GM21526 (cell line): Measurements from ENCODE around the gene SMAD3.
"Not testable (repeated sequence)": the region's sequence is repeated elsewhere in the genome, so short reads cannot be mapped to it uniquely, and the experiment has no call there.

ENCODE experiments used
- ATAC-seq: cut with Tn5 transposase; IDR thresholded peaks from one replicate; pipeline ENCODE4 v1.9.1; 2021; ENCODE audit warnings: moderate library complexity; ENCODE audit not compliant: unreplicated experiment, low FRiP score

Gene SMAD3

DNA sequence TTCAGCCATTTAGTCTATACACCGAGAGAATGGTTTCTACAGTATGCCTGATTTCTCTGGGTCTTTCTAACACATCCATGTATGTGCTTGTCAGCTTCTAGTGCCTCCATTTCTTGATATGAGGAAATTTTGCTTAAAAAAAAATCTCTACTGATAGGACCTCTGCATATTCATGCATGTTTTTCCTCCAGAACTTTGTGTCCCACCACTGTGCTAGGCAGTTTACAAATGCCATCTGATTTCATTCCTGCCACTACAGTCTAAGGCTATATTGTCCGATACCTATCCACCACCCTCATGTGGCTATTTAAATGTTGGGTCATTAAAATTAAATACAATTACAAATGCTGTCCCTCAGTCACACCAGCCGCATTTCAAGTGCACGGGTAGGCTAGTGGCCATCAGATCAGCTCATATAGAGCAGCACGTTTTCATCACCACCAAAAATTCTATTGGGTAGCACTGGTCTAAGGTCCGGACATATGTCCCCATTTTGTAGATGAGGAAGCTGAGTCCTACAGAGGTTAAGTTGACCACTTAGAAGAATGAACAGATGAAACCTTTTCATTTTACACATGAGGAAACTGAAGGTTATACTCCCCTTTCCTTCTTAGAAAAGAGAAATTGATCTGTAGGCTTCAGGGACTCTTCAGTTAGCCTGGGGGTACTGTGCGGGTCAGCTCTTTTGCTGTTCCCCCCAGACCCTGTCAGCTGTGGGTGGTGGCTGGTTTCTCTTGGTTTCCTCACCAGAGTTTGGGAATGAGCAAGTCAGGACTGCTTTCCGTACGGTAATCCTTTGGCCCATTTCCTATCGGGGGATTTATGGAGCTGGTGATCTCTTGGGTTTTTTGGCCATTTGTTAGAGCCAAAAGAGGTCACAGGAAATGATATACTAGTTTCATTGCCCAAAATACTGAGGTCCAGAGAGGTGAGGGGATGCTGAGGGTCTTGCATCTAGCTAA is 56.5 kb downstream of the SMAD3 start:
- ATAC-seq: no peak

DNA sequence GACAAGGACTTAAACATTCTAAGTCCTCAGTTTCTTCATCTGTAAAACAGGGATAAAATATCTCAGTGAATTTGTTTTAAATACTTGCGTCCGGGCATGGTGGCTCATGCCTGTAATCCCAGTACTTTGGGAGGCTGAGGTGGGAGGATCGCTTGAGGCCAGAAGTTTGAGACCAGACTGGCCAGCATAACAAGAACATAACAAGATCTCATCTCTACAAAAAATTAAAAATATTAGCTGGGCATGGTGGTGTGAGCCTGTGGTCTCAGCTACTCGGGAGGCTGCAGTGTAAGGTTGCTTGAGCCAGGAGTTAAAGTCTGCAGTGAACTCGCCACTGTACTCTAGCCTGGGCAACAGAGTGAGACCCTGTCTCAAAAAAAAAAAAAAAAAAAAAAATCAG is 57.4 kb downstream of the SMAD3 start:
- not testable (repeated sequence) for ATAC-seq

DNA sequence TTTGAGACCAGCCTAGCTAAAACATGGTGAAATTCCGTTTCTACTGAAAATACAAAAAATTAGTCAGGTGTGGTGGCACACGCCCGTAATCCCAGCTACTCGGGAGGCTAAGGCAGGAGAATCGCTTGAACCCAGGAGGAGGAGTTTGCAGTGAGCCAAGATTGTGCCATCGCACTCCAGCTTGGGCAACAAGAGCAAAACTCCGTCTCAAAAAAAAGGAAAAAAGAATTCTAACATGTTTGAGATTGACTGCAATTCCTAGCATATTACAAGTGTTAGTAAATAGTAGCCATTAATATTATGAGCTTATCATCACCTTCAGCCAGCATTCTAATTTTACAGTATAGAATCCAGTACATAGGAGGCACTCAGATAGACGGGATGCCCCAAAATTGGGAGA is 57.9 kb downstream of the SMAD3 start:
- not testable (repeated sequence) for ATAC-seq

DNA sequence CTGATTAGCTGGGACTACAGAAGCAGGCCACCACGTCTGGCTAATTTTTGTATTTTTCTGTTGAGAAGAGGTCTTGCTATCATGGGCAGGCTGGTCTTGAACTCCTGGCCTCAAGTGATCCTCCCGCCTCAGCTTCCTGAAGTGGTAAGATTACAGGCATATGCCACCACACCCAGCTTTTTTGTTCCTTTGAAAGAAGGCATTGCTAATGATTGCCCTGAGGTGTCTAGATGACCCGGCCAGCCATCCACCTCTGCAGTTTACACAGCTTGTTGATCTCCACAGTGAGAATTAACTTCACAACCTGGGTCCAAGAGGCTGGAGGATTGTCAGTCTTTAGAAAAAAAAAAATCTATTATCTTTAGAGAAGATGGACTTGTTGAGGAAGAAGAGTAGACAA is 58.7 kb downstream of the SMAD3 start:
- no peak for ATAC-seq

DNA sequence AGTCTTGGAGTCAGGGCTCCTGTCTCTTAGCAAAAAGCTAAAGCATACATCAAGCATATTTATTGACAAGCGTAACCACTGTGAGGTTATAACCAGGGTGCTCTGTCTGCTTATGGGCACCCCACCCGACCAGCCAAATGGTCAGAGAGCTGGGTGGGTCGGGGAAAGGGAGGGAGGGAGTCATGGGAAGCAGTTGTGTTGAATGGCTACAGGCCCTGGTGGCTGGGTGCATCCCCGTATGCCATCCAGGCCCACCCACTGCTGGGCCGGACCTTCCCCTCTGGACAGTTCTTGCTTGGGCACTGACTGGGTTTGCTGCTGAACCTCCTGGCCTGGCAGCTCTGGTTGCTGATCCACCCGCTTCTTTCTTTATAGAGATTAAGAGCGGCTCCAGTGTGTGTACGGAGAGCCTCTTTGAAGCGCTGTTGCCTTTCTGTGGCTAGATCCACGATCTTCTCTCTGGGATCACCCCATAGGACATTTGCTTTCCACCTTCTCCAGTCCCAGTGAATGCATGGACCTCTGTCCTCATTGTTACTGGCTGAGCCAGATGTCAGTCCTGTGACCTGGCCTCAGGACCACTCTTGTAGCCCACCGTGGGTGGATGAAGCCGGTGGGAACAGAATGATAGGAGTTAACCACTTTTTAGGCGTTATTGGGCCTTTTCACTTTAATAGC is 59.6 kb downstream of the SMAD3 start:
- no peak for ATAC-seq

DNA sequence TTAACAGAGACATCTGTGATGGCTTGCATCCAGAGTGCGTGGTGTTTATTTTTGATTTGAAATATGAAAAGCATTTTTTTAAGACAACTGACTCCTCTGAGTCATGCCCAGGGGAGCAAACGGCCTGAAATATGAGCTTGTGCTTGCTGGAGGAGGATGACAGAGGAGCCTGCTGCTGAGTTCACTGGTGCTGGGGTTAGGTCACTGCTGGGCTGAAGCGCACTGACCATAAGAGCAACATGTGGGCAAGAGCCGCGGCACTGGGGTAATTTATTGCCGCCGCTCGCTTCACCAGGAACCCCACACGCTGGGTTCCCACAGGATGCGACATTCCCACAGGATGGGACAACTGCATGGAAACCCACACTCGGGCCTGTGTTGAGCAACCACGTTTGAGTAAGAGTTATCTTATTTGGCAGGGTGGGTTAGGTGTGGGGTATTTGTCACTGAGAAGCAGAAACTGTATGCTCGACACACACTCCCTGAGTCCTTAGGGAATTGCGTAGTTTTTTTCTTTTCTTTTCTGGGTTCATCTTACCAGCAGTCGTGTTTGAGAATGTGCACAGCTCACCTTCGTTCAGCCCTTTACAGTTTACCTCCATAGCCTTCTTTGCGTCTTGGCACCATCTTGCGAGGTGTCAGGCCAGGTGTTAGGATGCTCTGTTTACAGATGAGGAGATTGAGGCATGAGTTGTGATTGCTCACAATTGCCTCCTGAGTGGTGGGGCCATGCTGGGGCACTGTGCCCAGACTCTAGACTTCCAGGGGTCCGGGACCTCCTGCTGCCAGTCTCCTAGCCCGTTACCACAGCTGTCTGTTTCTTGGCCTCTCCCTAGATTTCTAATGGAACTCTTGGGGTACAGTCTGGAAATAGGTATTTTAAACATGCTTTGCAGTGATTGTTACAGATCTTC is 60.4 kb downstream of the SMAD3 start:
- ATAC-seq: no peak

DNA sequence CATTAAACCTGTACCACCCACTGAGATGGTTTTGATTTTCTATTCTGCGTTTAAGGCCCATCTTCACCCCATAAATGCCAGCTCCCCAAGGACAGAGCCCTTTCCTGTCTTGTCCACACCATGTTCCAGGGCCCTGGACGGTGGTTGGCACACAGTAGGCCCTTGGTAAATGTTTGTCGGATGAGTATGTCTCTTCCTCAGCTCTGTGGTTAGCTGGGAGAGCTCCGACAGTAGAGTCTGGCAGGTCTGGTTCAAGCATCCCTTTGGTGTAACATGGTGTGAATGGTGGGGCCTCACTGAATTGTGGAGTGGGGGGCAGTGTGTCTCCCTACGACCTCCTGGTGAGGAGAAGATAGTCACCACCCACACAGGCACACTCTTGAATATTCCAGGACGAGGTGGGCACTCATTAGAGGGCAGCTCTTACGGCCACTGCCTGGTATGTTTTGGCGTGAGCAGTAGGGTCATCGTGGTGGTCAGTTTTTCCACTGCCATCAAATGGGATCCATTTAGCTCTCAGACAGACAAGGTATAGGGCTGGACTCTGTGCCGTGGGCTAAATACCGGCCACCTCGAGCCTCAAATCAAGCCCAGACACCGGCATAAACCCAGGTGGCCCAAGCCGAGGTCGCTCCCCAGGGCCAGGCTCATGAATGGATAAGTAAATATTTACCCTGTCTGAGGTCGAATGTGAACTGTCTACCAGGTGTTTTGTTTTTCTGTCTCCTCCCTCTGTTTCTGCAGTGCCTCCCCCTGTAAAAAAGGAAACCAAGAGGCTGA is 61.3 kb downstream of the SMAD3 start:
- ATAC-seq: no peak

DNA sequence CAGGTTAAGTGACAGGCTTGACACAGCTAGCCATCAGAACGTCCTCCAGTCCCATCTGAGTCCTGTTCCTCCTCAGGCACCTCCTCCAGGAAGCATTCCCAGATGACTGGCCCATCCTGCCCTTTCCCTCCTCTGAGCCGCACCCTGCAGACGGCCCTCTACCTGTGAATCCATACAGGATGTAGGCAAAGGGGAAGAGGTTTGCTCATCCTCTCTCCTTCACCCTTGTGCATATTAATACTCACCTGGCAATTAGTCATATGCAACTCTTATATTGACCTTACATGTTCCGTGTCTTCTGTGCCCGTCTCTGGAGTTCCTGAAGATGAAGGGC is 61.9 kb downstream of the SMAD3 start:
- no peak for ATAC-seq

DNA sequence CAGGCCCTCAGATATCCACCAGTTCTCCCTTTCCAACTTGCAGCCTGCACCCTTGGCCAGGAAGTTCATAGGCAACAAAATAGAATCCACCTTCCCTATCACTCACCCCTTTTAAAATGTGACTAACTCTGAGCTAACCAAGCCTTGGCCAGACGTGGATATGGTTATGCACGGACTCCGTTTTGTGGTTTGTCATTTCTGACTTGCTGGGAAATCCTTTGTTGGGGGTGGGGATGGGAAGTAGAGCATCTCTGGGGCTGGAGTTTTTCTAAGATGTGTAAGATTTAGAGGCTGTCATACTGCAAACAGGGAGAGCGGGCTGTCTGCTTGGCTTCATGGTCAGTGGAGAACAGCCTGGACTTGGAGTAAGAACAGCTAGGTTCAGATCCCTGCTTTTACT is 62.6 kb downstream of the SMAD3 start:
- no peak for ATAC-seq

DNA sequence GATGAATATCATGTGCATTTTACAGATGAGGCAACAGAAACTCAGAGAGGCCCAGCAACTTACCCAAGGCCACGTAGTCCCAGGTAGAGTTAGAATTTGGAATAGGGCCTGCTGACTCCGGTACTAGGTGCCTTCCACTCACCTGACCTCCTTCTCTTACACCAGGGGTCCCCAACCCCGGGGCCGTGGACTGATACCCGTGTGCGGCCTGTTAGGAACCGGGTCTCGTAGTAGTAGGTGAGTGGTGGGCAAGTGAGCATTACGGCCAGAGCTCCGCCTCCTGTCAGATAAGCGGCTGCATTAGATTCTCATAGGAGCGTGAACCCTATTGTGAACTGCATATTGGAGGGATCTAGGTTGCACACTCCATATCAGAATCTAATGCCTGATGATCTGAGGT is 64.8 kb downstream of the SMAD3 start:
- no peak for ATAC-seq

DNA sequence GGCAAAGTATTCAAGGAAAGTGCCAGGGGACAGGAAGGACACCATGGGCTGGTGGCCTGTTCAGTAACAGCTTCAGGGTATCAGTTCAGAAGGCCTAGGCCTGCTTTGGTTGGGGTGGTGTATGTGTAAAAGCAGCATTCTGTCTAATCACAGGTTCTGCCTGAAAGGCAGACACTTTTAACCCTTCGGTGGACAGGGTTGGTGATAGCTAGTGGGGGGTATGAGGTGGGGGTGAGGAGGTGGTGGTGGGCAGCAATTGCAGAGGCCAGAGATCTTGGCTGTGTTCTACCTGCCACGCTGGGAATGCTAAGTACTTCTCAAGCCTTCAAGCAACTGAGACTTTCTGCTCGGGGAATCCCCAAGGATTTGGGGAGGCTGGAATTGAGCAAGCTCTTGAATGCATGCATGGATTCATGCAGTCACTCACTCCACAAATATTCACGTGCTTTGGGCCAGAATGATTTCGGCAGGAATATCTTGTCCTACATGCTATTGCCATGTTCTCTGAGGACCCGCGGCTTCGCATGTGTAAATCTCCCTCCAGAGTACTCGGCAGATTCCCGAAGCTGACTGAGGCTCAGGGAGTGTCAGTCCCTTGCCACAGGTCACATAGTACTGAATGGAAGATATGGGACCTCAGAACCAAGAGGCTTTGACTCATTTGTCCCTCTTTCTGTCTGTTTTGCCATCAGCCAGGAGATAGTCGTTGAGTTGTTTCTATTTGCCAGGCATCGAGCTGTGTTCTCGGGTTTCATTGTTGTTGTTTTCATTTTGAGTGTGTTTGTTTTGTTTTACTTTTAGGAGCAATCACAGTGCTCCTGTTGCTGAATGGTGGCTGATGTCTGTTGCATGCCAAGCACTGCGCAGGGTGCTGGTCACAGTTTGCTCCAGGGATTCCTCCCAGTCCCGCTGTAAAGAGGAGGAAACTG is 65.5 kb downstream of the SMAD3 start:
- ATAC-seq: no peak

DNA sequence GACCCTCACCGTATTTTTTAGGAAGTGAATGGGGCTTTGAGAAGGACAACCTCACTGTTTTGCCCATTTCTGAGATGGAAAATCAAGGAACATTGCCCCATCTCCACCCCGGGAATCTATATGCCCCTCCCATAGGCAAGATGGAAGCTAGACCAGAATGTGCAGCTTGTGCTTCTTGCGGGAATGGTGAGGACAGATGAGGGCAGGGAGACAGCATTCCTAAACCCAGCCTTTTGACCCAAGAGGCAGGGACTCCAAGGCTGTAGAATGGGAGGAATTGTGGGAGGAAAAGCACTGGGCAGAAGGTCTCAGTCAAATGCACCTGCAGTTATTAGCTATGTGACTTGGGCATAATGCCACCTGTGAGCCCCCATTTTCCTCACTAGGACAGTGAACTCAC is 66.9 kb downstream of the SMAD3 start:
- no peak for ATAC-seq

DNA sequence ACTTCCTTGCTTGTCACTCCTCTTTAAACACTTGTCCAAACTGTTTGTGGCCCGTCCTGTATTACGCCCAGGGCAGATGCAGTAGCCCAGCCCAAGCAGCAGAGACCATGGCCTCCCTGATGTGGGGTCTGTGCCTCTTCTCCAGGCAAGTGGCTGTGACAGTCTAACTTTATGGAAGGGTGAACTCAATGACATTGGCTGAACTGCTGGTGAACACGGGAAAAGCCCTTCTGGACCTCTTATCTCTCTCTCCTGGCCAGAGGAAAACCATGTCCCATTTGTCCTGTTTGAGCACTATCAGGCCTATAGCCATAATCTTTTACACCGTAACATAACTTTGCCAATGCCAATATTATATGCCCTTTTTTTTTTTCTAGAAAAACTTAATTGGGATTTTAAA is 67.6 kb downstream of the SMAD3 start:
- no peak for ATAC-seq

DNA sequence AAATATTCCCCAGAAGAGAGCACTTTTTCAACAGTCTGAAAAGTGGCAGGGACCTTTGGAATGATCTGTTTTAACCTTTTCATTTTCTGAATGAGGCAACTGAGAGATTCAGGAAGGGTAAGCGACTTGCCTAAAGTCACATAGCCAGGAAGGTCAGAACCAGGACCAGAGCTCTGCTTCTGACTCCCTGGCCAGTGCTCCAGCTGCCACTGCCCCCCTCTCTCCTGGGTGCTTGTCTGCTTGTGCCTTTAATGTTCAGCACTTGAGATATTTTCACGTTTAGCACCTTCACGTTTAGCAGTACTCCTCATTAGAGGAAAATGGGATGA is 68.3 kb downstream of the SMAD3 start:
- ATAC-seq: peak; percentile 16

DNA sequence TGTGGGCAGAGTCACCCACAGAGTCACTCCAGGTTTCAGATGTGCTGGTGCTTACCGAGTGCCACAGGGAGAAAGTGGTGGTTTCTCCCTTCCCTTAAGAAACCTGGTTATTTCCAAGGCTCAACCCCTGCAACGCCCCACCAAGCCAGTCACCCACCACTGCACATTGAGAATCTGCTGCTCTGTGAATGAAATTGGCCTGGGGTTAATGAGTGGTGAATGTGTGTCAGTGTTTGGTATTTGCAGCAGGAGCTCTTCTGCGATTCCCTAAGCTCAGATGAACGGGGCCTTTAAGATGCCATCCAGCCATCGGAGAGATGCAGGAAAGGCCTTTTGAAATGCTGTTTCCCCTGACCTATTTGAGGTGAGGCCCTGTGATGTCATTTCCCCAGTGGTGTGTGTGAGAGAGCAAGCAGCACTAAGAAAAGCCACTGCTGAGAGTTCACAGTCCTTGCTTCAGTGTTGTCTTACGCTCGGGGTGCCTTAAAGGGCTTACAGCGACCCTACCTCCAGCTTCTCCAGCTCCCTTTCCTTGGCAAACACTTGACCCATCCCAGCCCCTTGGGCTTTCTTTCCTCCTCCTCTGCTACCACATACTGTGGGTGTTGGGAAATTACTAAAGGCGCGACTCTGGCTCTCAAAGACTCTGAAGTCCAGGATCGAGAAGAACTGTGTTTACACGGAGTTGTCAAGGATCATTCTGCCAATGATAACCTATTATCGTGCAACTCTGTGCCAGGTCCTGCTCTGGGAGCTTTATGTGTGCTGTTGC is 68.9 kb downstream of the SMAD3 start:
- peak; percentile 59 for ATAC-seq

DNA sequence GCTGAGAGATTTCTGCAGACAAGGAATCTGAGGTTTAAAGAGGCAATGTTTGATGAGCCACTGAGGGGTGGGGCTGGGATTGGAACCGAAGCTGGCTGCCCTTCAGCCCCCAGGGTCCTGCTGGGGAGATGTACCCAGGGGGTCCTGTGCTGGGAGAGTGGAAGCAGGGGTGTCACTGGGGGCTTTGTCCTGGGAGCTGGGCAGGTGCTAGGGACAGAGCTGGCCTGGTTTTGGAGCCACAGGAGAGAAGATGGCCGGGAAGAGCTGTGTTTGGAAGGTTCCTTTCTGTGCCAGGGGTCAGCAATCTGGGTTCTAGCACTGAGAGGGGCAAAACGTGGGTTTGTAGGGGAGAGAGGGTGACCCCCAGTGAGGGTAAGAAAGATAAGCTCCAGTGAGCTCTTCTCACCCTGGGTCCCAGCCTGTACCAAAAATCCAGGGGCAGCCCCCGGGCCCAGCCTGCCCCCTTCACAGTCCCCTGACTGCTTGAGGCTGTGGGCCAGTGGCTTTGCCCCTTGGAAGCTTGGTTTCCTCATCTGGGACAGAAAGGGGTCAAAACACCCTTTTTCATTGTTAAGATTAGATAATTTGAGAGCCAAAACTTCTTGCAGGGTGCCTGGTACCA is 69.6 kb downstream of the SMAD3 start:
- no peak for ATAC-seq

DNA sequence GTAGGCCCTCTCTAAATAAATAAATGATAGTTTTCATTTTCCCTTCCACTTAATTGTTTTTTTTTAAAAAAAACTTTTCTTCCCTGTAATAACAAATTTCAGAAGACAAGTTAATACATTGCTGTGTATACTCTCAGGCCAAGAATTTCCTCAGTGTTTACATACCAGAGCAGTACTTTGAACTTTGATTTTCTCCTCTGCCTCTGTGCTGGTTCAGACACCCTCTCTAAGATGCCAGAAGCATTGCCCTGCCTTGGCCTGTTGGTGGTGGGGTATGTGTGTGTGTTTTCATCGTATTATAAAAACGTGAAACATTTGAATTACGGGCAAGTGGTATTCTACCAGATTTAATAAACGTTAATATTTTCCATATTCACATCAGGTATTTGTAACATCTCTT is 70.1 kb downstream of the SMAD3 start:
- ATAC-seq: no peak

DNA sequence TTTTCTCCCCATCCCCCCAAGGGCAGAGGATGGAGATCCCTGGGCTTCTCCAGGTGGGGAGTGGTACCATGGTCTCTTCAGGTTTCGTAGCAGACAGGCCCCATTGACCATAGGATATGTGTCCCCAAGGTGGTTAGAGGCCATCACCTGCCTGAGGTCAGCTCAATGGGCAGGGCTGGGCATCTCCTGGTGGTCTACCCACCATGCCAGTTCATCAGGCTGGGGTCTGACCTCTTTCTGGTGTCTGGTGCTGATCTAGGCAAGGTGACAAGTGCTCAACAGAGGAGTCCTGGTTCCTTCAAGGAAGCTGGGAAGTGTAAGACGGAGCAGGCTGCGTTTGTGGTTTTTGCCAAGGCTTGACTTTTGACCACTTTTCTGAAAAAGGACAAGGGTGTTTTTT is 71.4 kb downstream of the SMAD3 start:
- no peak for ATAC-seq
